Measurements from ENCODE around the gene RPS3. TPM values are rescaled to one million over a fixed set of nuclear protein-coding genes. Genes with fewer than 3 reads are reported as not detected.

The RPS3 gene
- total and polyA plus RNA-seq, 2 of the 13 experiments (the other 11 are each of a cell fraction or from before 2014, with no cell fraction given) = 2,143 to 3,616 TPM

DNA sequence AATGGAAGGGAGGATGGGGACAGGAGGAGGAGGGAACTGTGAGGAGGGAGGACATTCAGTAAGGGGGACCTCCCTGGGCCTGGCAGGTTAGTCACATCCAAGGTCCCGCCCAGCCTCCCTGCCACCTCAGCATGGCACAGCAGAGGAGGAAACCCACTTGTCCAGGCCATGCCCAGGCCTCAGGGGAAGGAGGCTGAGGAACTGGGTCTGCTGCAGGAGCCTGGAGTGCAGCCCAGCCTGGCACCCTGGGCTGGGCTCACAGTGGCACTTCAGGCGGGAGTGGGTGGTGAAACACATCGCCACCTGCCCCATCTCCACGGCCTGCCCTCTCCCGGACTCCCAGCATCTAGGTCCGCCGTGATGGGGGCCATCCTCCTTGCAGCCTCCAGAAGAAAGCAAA is 50.9 kb downstream of the RPS3 start (continued):
- TF ChIP-seq, protein P1, sequence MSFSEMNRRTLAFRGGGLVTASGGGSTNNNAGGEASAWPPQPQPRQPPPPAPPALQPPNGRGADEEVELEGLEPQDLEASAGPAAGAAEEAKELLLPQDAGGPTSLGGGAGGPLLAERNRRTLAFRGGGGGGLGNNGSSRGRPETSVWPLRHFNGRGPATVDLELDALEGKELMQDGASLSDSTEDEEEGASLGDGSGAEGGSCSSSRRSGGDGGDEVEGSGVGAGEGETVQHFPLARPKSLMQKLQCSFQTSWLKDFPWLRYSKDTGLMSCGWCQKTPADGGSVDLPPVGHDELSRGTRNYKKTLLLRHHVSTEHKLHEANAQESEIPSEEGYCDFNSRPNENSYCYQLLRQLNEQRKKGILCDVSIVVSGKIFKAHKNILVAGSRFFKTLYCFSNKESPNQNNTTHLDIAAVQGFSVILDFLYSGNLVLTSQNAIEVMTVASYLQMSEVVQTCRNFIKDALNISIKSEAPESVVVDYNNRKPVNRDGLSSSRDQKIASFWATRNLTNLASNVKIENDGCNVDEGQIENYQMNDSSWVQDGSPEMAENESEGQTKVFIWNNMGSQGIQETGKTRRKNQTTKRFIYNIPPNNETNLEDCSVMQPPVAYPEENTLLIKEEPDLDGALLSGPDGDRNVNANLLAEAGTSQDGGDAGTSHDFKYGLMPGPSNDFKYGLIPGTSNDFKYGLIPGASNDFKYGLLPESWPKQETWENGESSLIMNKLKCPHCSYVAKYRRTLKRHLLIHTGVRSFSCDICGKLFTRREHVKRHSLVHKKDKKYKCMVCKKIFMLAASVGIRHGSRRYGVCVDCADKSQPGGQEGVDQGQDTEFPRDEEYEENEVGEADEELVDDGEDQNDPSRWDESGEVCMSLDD (CRISPR knock-in tag; IDR thresholded peaks at IDR 0.05; ENCODE audit: borderline replicate concordance) = no peak
- TF ChIP-seq TRIM24 (CRISPR knock-in tag; IDR thresholded peaks at IDR 0.05) = no peak
- no peak for TF ChIP-seq CREM (IDR thresholded peaks at IDR 0.05)
- no peak for TF ChIP-seq CREM (CRISPR knock-in tag; IDR thresholded peaks at IDR 0.05)
- TF ChIP-seq, protein P2, sequence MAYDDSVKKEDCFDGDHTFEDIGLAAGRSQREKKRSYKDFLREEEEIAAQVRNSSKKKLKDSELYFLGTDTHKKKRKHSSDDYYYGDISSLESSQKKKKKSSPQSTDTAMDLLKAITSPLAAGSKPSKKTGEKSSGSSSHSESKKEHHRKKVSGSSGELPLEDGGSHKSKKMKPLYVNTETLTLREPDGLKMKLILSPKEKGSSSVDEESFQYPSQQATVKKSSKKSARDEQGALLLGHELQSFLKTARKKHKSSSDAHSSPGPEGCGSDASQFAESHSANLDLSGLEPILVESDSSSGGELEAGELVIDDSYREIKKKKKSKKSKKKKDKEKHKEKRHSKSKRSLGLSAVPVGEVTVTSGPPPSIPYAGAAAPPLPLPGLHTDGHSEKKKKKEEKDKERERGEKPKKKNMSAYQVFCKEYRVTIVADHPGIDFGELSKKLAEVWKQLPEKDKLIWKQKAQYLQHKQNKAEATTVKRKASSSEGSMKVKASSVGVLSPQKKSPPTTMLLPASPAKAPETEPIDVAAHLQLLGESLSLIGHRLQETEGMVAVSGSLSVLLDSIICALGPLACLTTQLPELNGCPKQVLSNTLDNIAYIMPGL (CRISPR knock-in tag; IDR thresholded peaks at IDR 0.05; ENCODE audit: borderline replicate concordance in 1 of 2, low read depth in 1 of 2) = no peak
- TF ChIP-seq, protein P3, sequence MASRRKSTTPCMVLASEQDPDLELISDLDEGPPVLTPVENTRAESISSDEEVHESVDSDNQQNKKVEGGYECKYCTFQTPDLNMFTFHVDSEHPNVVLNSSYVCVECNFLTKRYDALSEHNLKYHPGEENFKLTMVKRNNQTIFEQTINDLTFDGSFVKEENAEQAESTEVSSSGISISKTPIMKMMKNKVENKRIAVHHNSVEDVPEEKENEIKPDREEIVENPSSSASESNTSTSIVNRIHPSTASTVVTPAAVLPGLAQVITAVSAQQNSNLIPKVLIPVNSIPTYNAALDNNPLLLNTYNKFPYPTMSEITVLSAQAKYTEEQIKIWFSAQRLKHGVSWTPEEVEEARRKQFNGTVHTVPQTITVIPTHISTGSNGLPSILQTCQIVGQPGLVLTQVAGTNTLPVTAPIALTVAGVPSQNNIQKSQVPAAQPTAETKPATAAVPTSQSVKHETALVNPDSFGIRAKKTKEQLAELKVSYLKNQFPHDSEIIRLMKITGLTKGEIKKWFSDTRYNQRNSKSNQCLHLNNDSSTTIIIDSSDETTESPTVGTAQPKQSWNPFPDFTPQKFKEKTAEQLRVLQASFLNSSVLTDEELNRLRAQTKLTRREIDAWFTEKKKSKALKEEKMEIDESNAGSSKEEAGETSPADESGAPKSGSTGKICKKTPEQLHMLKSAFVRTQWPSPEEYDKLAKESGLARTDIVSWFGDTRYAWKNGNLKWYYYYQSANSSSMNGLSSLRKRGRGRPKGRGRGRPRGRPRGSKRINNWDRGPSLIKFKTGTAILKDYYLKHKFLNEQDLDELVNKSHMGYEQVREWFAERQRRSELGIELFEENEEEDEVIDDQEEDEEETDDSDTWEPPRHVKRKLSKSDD (CRISPR knock-in tag; IDR thresholded peaks at IDR 0.05; ENCODE audit: low read depth) = no peak
- no peak for TF ChIP-seq EP300 (IDR thresholded peaks at IDR 0.05; ENCODE audit: low read depth in 2 of 2, low read length in 2 of 2)
- no peak for TF ChIP-seq EP300 (CRISPR knock-in tag; IDR thresholded peaks at IDR 0.05; ENCODE audit: borderline replicate concordance)

All from HepG2 (cell line).